Measurements from ENCODE around the gene GRK1.

GRK1 gene

DNA sequence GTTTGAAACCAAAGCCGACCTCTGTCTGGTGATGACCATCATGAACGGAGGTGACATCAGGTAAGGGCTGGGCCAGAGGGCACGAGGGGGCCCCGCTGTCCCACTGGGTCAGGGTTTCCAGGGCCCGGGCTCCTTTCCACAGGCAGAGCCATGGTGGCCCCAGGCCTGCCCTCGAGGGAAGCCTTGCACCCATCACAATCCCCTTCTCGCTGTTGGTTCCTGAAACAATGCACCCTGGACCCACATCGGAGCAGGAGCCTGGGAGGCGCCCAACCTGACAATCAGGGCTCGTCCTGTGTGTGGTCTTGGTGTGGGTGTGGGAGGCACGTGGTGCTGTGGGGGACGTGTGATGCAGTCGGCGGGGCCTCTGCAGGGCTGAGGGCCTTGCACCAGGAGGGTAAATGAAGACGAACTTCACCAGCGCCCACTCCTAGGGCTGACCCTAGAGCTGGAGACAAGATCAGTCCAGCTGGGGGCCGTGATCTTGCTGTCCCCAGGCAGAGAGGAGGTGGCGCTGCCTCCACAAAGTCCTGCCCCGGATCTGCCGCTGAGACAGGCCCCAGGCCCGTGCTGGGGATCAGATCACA lies 2.8 kb downstream of the GRK1 start:
- no peak overlapping the region for H3K27ac ChIP-seq (ENCODE audit: extremely low read depth, low read depth, low read length)
- TF ChIP-seq, protein P1, sequence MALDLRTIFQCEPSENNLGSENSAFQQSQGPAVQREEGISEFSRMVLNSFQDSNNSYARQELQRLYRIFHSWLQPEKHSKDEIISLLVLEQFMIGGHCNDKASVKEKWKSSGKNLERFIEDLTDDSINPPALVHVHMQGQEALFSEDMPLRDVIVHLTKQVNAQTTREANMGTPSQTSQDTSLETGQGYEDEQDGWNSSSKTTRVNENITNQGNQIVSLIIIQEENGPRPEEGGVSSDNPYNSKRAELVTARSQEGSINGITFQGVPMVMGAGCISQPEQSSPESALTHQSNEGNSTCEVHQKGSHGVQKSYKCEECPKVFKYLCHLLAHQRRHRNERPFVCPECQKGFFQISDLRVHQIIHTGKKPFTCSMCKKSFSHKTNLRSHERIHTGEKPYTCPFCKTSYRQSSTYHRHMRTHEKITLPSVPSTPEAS (tag by site-specific recombination; IDR thresholded peaks at IDR 0.05) = no peak
- TF ChIP-seq EGR2 (tag by site-specific recombination; IDR thresholded peaks at IDR 0.05; ENCODE audit: low read depth) (peak; percentile 25; the same call in 1 of the 2 replicates), ZFHX2 (tag by site-specific recombination; conservative IDR thresholded peaks at IDR 0.05) (peak; percentile 52), ZNF654 (tag by site-specific recombination; IDR thresholded peaks at IDR 0.05; ENCODE audit: low read depth) (no peak)
- ChIA-PET CTCF (interaction anchor here (0.7 kb wide), 1 partner anchor 905 kb away, joined by 3 read pairs; no protein-coding TSS in a partner anchor), POLR2A (no interaction called here)
- no peaks in the 10 kb centered on the region for H3K36me3 ChIP-seq (ENCODE audit: control insufficient read depth in 2 of 2, insufficient read depth in 1 of 2, low read length in 2 of 2)
- no peak overlapping the region for H3K4me3 ChIP-seq (ENCODE audit: low read depth, low read length)
- no peaks in the 10 kb centered on the region for H3K9me3 ChIP-seq (ENCODE audit: control insufficient read depth, insufficient read depth, low read depth, low read length)
- no peaks in the 10 kb centered on the region for H3K4me1 ChIP-seq (ENCODE audit: control insufficient read depth, insufficient read depth, low read length)

DNA sequence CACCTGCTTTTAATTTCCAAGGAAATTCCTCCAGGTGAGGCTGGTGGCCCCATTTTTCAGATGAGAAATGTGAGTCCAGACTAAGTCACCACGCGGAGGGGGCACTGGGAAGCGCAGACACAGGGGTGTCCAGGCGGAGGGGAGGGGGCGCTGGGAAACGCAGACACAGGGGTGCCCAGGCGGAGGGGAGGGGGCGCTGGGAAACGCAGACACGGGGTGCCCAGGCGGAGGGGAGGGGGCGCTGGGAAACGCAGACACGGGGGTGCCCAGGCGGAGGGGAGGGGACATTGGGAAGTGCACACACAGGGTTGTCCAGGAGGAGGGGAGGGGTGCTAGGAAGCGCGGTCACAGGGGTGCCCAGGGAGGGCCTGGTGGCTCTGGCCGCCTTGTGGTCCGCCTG lies 3.5 kb downstream of the GRK1 start:
- no peaks in the 10 kb centered on the region for H3K9me3 ChIP-seq (ENCODE audit: control insufficient read depth, insufficient read depth, low read depth, low read length)
- CTCF ChIA-PET = interaction anchor here (0.7 to 0.8 kb wide), 2 partner anchors 54 to 906 kb away, joined by 3 read pairs; no protein-coding TSS in a partner anchor
- POLR2A ChIA-PET = no interaction called here

DNA sequence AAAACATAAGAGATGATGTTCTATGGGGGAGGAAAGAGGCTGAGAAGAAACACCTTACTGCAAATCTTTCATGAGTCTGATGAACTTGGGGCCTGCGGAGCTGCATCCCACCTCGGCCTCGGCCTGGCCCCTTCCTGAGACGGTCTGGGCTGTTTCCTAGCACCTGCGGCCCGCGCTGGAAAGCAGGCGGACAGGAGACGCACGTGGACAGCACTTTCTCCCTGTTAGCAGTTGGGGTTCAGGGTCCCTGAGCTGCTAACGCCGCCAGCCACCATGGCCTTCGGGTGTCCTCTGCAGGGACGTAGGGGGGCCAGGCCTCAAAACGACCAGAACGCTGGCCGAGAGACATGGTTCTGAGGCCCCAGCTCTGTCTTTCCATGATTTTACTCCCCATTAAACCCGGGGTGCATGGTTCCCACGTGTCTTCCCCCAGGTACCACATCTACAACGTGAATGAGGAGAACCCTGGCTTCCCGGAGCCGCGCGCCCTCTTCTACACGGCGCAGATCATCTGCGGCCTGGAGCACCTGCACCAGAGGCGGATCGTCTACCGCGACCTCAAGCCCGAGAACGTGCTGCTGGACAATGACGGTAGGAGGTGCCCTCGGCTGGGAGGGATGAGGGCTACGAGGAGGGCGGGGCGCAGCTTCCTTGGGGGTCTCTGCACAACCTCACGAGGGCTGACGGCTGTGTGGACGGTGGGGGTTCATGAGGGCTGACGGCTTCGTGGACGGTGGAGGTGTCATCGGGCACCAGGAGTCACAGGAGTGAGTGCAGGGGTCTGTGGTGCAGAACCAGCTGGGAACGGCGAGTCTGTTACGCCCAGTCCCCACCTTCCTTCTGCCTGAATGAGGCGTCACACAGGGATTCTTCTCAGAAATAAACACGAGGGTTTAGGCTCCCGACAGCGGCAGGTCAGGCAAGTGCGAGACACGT lies 4.3 kb downstream of the GRK1 start:
- Histone ChIP-seq H3K27ac (ENCODE audit: extremely low read depth, low read depth, low read length) (no peak overlapping the region), H3K9me3 (ENCODE audit: control insufficient read depth, insufficient read depth, low read depth, low read length) (no peaks in the 10 kb centered on the region), H3K36me3 (ENCODE audit: control insufficient read depth in 2 of 2, insufficient read depth in 1 of 2, low read length in 2 of 2) (no peaks in the 10 kb centered on the region), H3K4me3 (ENCODE audit: low read depth, low read length) (no peak overlapping the region), H3K4me1 (ENCODE audit: control insufficient read depth, insufficient read depth, low read length) (no peaks in the 10 kb centered on the region)
- POLR2A ChIA-PET = no interaction called here
- CTCF ChIA-PET = interaction anchor here (0.8 kb wide), 1 partner anchor 53 kb away, joined by 3 read pairs; no protein-coding TSS in a partner anchor
- TF ChIP-seq ZNF174 (tag by site-specific recombination; IDR thresholded peaks at IDR 0.05) = no peak
- TF ChIP-seq ZNF600 (tag by site-specific recombination; IDR thresholded peaks at IDR 0.05) = peak; percentile 23; the same call in 1 of the 2 replicates

More for the DNA sequence above, 3.5 kb downstream of the GRK1 start:
- no peaks in the 10 kb centered on the region for H3K36me3 ChIP-seq (ENCODE audit: control insufficient read depth in 2 of 2, insufficient read depth in 1 of 2, low read length in 2 of 2)
- H3K4me3 ChIP-seq (ENCODE audit: low read depth, low read length) = no peak overlapping the region
- no peak for TF ChIP-seq OSR2 (tag by site-specific recombination; IDR thresholded peaks at IDR 0.05)
- TF ChIP-seq, protein P2, sequence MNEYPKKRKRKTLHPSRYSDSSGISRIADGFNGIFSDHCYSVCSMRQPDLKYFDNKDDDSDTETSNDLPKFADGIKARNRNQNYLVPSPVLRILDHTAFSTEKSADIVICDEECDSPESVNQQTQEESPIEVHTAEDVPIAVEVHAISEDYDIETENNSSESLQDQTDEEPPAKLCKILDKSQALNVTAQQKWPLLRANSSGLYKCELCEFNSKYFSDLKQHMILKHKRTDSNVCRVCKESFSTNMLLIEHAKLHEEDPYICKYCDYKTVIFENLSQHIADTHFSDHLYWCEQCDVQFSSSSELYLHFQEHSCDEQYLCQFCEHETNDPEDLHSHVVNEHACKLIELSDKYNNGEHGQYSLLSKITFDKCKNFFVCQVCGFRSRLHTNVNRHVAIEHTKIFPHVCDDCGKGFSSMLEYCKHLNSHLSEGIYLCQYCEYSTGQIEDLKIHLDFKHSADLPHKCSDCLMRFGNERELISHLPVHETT (tag by site-specific recombination; IDR thresholded peaks at IDR 0.05) = no peak
- TF ChIP-seq ZNF311 (tag by site-specific recombination; IDR thresholded peaks at IDR 0.05; ENCODE audit: borderline replicate concordance) = no peak
- no peak for TF ChIP-seq MEIS1 (CRISPR knock-in tag; IDR thresholded peaks at IDR 0.05; ENCODE audit: borderline replicate concordance)
- TF ChIP-seq ZNF623 (tag by site-specific recombination; IDR thresholded peaks at IDR 0.05) = no peak
- TF ChIP-seq, protein P3, sequence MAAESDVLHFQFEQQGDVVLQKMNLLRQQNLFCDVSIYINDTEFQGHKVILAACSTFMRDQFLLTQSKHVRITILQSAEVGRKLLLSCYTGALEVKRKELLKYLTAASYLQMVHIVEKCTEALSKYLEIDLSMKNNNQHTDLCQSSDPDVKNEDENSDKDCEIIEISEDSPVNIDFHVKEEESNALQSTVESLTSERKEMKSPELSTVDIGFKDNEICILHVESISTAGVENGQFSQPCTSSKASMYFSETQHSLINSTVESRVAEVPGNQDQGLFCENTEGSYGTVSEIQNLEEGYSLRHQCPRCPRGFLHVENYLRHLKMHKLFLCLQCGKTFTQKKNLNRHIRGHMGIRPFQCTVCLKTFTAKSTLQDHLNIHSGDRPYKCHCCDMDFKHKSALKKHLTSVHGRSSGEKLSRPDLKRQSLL (tag by site-specific recombination; IDR thresholded peaks at IDR 0.05) = no peak
- no peak for TF ChIP-seq ZNF610 (tag by site-specific recombination; IDR thresholded peaks at IDR 0.05; ENCODE audit: borderline replicate concordance)
- no peak for TF ChIP-seq ZNF16 (tag by site-specific recombination; IDR thresholded peaks at IDR 0.05; ENCODE audit: low read depth)
- TF ChIP-seq ZFP3 (tag by site-specific recombination; IDR thresholded peaks at IDR 0.05; ENCODE audit: low read depth) = no peak
- TF ChIP-seq, protein P4, sequence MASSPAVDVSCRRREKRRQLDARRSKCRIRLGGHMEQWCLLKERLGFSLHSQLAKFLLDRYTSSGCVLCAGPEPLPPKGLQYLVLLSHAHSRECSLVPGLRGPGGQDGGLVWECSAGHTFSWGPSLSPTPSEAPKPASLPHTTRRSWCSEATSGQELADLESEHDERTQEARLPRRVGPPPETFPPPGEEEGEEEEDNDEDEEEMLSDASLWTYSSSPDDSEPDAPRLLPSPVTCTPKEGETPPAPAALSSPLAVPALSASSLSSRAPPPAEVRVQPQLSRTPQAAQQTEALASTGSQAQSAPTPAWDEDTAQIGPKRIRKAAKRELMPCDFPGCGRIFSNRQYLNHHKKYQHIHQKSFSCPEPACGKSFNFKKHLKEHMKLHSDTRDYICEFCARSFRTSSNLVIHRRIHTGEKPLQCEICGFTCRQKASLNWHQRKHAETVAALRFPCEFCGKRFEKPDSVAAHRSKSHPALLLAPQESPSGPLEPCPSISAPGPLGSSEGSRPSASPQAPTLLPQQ (tag by site-specific recombination; IDR thresholded peaks at IDR 0.05) = no peak
- no peaks in the 10 kb centered on the region for H3K4me1 ChIP-seq (ENCODE audit: control insufficient read depth, insufficient read depth, low read length)
- H3K27ac ChIP-seq (ENCODE audit: extremely low read depth, low read depth, low read length) = no peak overlapping the region

Data from HEK293 (cell line).